IMR-90 (cell line): Measurements from ENCODE around the gene TPGS2. TPM values are rescaled to one million over a fixed set of nuclear protein-coding genes. Genes with fewer than 3 reads are reported as not detected.

ENCODE experiments used
- ATAC-seq: fragments of 200-7000 bp; cut with Tn5 transposase; 2 replicates; pipeline ENCODE4 v1.9.1; 2020; ENCODE audit warnings: low read depth, mild to moderate bottlenecking, moderate library complexity
- BruUV-seq: library from RNA; stranded (reverse); fragments of 400-500 nt; replicated peaks from 2 replicates; lab custom pipeline; 2021; lab: Mats Ljungman, UMichigan
- CTCF ChIA-PET: fragments of 300-600 bp; formaldehyde crosslinking; extraction: SDS; loops from one replicate; lab custom pipeline; 2021; ENCODE audit warnings: antibody characterized with exemption; lab: Yijun Ruan, JAX
- POLR2A ChIA-PET: fragments of 300-600 bp; sonication (Branson Sonifier 250); formaldehyde crosslinking; loops from one replicate; lab custom pipeline; 2022; ENCODE audit warnings: antibody characterized with exemption; ENCODE audit not compliant: unreplicated experiment; lab: Charles Lee
- DNase-seq: peaks from one replicate; pipeline ENCODE4 v3.0.0; 2013
- H2AFZ ChIP-seq: replicated peaks from 2 replicates; pipeline ENCODE3; 2013; ENCODE audit warnings: low read length, mild to moderate bottlenecking; ENCODE audit not compliant: poor library complexity
- H2AK5ac ChIP-seq: 2 replicates; pipeline ENCODE4 v1.6.1; 2013; ENCODE audit warnings: low read depth, low read length, inconsistent platforms
- H2AK9ac ChIP-seq: replicated peaks from 2 replicates; pipeline ENCODE3; 2013; ENCODE audit warnings: mild to moderate bottlenecking, low read depth, low read length, moderate library complexity; ENCODE audit not compliant: poor library complexity
- H2BK120ac ChIP-seq: 2 replicates; pipeline ENCODE4 v1.6.1; 2013; ENCODE audit warnings: low read depth, low read length, inconsistent platforms
- H2BK15ac ChIP-seq: 3 replicates; pipeline ENCODE4 v1.6.1; 2013; ENCODE audit warnings: low read depth, low read length, inconsistent platforms
- H2BK20ac ChIP-seq: 2 replicates; pipeline ENCODE4 v1.6.1; 2013; ENCODE audit warnings: low read depth, mild to moderate bottlenecking, inconsistent platforms, low read length, moderate library complexity
- H2BK5ac ChIP-seq: 2 replicates; pipeline ENCODE4 v1.6.1; 2013; ENCODE audit warnings: mild to moderate bottlenecking, low read depth, low read length, inconsistent platforms; ENCODE audit not compliant: poor library complexity, severe bottlenecking
- H3K14ac ChIP-seq: replicated peaks from 2 replicates; pipeline ENCODE4 v1.6.1; 2013; ENCODE audit warnings: low read depth, low read length, inconsistent platforms
- H3K18ac ChIP-seq: 2 replicates; pipeline ENCODE4 v1.6.1; 2013; ENCODE audit warnings: low read depth, low read length, control low read depth
- H3K23ac ChIP-seq: 2 replicates; pipeline ENCODE4 v1.6.1; 2013; ENCODE audit warnings: low read depth, low read length, inconsistent platforms
- H3K27ac ChIP-seq: 2 replicates; pipeline ENCODE4 v1.5.1; 2013; ENCODE audit warnings: mild to moderate bottlenecking, control low read depth, low read length; ENCODE audit not compliant: insufficient read depth
- H3K27me3 ChIP-seq: 2 replicates; pipeline ENCODE4 v1.6.1; 2013; ENCODE audit warnings: low read length; ENCODE audit not compliant: control insufficient read depth, insufficient read depth
- H3K36me3 ChIP-seq: 2 replicates; pipeline ENCODE4 v1.6.1; 2013; ENCODE audit warnings: low read length, mixed read lengths; ENCODE audit not compliant: control insufficient read depth, insufficient read depth
- H3K4ac ChIP-seq: 2 replicates; pipeline ENCODE4 v1.6.1; 2013; ENCODE audit warnings: low read depth, low read length, inconsistent platforms
- H3K4me1 ChIP-seq: 2 replicates; pipeline ENCODE4 v1.6.1; 2013; ENCODE audit warnings: low read length, mixed read lengths; ENCODE audit not compliant: control insufficient read depth, insufficient read depth
- H3K4me2 ChIP-seq: 2 replicates; pipeline ENCODE4 v1.6.1; 2013; ENCODE audit warnings: low read depth, mild to moderate bottlenecking, control low read depth, low read length, moderate library complexity
- H3K4me3 ChIP-seq: 2 replicates; pipeline ENCODE4 v1.5.1; 2013; ENCODE audit warnings: low read depth, mild to moderate bottlenecking, control low read depth, low read length, moderate library complexity; ENCODE audit not compliant: insufficient read depth
- H3K56ac ChIP-seq: 2 replicates; pipeline ENCODE4 v1.6.1; 2013; ENCODE audit warnings: low read length, inconsistent platforms; ENCODE audit not compliant: insufficient read depth; ENCODE audit errors: extremely low read depth
- H3K79me1 ChIP-seq, 2 experiments: 2 replicates each; pipeline ENCODE4 v1.6.1; 2013; ENCODE audit warnings: low read length in 2 of 2, inconsistent platforms in 1 of 2, low read depth in 1 of 2
- H3K9ac ChIP-seq: 2 replicates; pipeline ENCODE4 v1.6.1; 2013; ENCODE audit warnings: low read depth, low read length, control low read depth
- H3K9me1 ChIP-seq: 2 replicates; pipeline ENCODE4 v1.6.1; 2013; ENCODE audit warnings: low read length, inconsistent platforms; ENCODE audit not compliant: insufficient read depth
- H3K9me3 ChIP-seq: 2 replicates; pipeline ENCODE4 v1.6.1; 2013; ENCODE audit warnings: low read length; ENCODE audit not compliant: control insufficient read depth, insufficient read depth
- H4K20me1 ChIP-seq: 2 replicates; pipeline ENCODE4 v1.6.1; 2013; ENCODE audit warnings: low read length, inconsistent platforms; ENCODE audit not compliant: insufficient read depth
- H4K5ac ChIP-seq: 2 replicates; pipeline ENCODE4 v1.6.1; 2013; ENCODE audit warnings: mild to moderate bottlenecking, low read depth, low read length, control low read depth
- H4K8ac ChIP-seq, 2 experiments: 2 replicates each; pipeline ENCODE4 v1.6.1; 2013; ENCODE audit warnings: low read depth in 2 of 2, low read length in 2 of 2, control low read depth in 1 of 2, inconsistent platforms in 1 of 2
- H4K91ac ChIP-seq: 2 replicates; pipeline ENCODE4 v1.6.1; 2013; ENCODE audit warnings: low read depth, low read length, inconsistent platforms; ENCODE audit not compliant: insufficient read depth
- BHLHE40 ChIP-seq: fragments of 150-350 bp; IDR thresholded peaks from 2 replicates; pipeline ENCODE4 v1.6.1; 2016; ENCODE audit warnings: mild to moderate bottlenecking, low read depth, low read length
- CHD1 ChIP-seq: IDR thresholded peaks from 2 replicates; pipeline ENCODE4 v1.6.1; 2012; ENCODE audit warnings: low read depth, low read length, improper control_type of control experiment
- MAFK ChIP-seq: IDR thresholded peaks from 2 replicates; pipeline ENCODE4 v1.6.1; 2012; ENCODE audit warnings: low read depth, low read length, improper control_type of control experiment
- MXI1 ChIP-seq: IDR thresholded peaks from 2 replicates; pipeline ENCODE4 v1.6.1; 2012; ENCODE audit warnings: low read depth, mild to moderate bottlenecking, low read length, moderate library complexity, borderline replicate concordance
- NFE2L2 ChIP-seq: fragments of 150-350 bp; IDR thresholded peaks from 2 replicates; pipeline ENCODE4 v1.6.1; 2016; ENCODE audit warnings: low read depth, mild to moderate bottlenecking, low read length
- POLR2A ChIP-seq: IDR thresholded peaks from 2 replicates; pipeline ENCODE4 v1.6.1; 2012; ENCODE audit warnings: mild to moderate bottlenecking, low read depth, low read length
- RAD21 ChIP-seq: IDR thresholded peaks from 2 replicates; pipeline ENCODE4 v1.6.1; 2012; ENCODE audit warnings: low read length, improper control_type of control experiment
- RFX5 ChIP-seq: IDR thresholded peaks from 2 replicates; pipeline ENCODE4 v1.8.0; 2012; ENCODE audit warnings: low read depth, mild to moderate bottlenecking, low read length, moderate library complexity
- WGBS, 2 experiments: methylation state at CpG; one replicate each; pipeline versions ENCODE4 v1.1.5 to v1.1.7; 2013; ENCODE audit warnings: missing lambda C conversion rate in 2 of 2; ENCODE audit not compliant: insufficient read length in 1 of 2; ENCODE audit errors: extremely low coverage in 2 of 2; 5-methylcytosine and 5-hydroxymethylcytosine counted together
- dilution Hi-C: fragments of 300-500 bp; cut with HindIII; formaldehyde crosslinking; loops from one replicate; pipeline ENCODE4 v1.14.3; 2018; ENCODE audit warnings: low sequenced_read_pairs; ENCODE audit not compliant: unreplicated experiment
- in situ Hi-C: fragments of 300-500 bp; cut with MboI; formaldehyde crosslinking; loops from 3 replicates; pipeline ENCODE4 v1.14.3; 2019; ENCODE audit warnings: low sequenced_read_pairs, inconsistent platforms, mixed read lengths
- intact Hi-C: fragments of 100-400 bp; cut with micrococcal nuclease; formaldehyde crosslinking; loops from 2 replicates; pipeline ENCODE4 v1.10.0; 2022
- polyA plus RNA-seq, 3 experiments: library from polyadenylated mRNA; depleted of rRNA; stranded (reverse); fragments of >200 nt; gene quantifications; 2 replicates each; pipeline ENCODE4 v1.2.3, GENCODE V29; 2012; ENCODE audit warnings: low replicate concordance in 1 of 3
- total RNA-seq: library from RNA; depleted of rRNA; stranded (reverse); fragments of >200 nt; gene quantifications from 2 replicates; pipeline ENCODE4 v1.2.3, GENCODE V29; 2012
- TF ChIP-seq, protein P1 (sequence below): fragments of 150-350 bp; IDR thresholded peaks from 2 replicates; pipeline ENCODE4 v1.6.1; 2016; ENCODE audit warnings: low read depth, mild to moderate bottlenecking, low read length, moderate library complexity, borderline replicate concordance
- TF ChIP-seq, protein P2 (sequence below): fragments of 150-350 bp; IDR thresholded peaks from 2 replicates; pipeline ENCODE4 v1.6.1; 2017; ENCODE audit warnings: mild to moderate bottlenecking, antibody characterized with exemption, low read length, low read depth

The TPGS2 gene
- total and polyA plus RNA-seq, 2 of the 4 experiments (the other 2 are of a cell fraction), result 201 to 294 TPM

DNA sequence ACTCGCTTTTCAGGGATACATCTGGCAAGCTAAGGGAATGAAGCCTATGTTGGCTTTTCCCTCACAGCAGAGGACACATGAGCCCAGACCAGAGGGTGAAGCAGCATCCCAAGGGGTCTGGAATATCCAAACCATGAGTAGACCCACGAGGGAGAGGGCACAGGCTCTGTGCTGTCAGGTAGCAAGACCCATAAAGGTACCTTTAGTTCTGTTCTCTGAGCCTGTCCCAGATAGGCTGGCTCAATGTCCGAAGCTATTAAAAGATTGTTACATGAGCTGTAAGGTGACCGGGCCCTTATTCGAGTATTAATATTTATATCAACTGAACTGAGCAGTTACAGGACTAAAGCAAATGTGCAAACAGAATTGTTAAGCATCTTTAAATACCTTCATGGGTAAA lies 52.2 kb downstream of the TPGS2 start:
- in situ Hi-C loops (no loop called here), intact Hi-C loops (no loop called here), dilution Hi-C loops (no loop called here)
- H2BK5ac ChIP-seq, result no peak overlapping the region
- H3K9me3 ChIP-seq, result no peaks in the 10 kb centered on the region
- H4K20me1 ChIP-seq, result peaks cover 3% of the 10 kb centered on the region; the same call in 1 of the 2 replicates
- ChIA-PET POLR2A (no interaction called here), CTCF (no interaction called here)
- no peaks in the 10 kb centered on the region for H3K27me3 ChIP-seq
- H4K91ac ChIP-seq, result no peak overlapping the region
- H2AK9ac ChIP-seq, result no peak overlapping the region
- no peak overlapping the region for H3K14ac ChIP-seq
- whole genome bisulfite sequencing, 2 experiments, result 60% methylated on average over 1 of the region's 5 CpGs; no CpG with 5 or more reads in 1 of the 2 experiments
- H4K5ac ChIP-seq, result no peak overlapping the region
- H3K27ac ChIP-seq, result no peak overlapping the region
- H3K4ac ChIP-seq, result no peak overlapping the region
- no peak overlapping the region for H2BK15ac ChIP-seq
- no TSS peak for BruUV-seq
- H3K4me2 ChIP-seq, result no peak overlapping the region
- H3K56ac ChIP-seq, result no peak overlapping the region
- H2AFZ ChIP-seq, result no peak overlapping the region
- H3K36me3 ChIP-seq, result peaks cover 2% of the 10 kb centered on the region; the same call in 1 of the 2 replicates
- H2AK5ac ChIP-seq, result no peak overlapping the region
- no peak overlapping the region for H2BK120ac ChIP-seq
- DNase-seq (no peak), ATAC-seq (no peak)
- no peak overlapping the region for H4K8ac ChIP-seq
- no peak overlapping the region for H3K23ac ChIP-seq
- H3K9me1 ChIP-seq, result peaks cover 23% of the 10 kb centered on the region
- no peak overlapping the region for H3K9ac ChIP-seq
- no peak overlapping the region for H2BK20ac ChIP-seq
- H3K4me3 ChIP-seq, result no peak overlapping the region
- TF ChIP-seq, protein P1, sequence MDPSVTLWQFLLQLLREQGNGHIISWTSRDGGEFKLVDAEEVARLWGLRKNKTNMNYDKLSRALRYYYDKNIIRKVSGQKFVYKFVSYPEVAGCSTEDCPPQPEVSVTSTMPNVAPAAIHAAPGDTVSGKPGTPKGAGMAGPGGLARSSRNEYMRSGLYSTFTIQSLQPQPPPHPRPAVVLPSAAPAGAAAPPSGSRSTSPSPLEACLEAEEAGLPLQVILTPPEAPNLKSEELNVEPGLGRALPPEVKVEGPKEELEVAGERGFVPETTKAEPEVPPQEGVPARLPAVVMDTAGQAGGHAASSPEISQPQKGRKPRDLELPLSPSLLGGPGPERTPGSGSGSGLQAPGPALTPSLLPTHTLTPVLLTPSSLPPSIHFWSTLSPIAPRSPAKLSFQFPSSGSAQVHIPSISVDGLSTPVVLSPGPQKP, result no peak
- TF ChIP-seq MAFK (no peak), POLR2A (no peak), MXI1 (no peak), RFX5 (no peak), RAD21 (no peak), NFE2L2 (no peak), BHLHE40 (no peak), CHD1 (no peak)
- TF ChIP-seq, protein P2, sequence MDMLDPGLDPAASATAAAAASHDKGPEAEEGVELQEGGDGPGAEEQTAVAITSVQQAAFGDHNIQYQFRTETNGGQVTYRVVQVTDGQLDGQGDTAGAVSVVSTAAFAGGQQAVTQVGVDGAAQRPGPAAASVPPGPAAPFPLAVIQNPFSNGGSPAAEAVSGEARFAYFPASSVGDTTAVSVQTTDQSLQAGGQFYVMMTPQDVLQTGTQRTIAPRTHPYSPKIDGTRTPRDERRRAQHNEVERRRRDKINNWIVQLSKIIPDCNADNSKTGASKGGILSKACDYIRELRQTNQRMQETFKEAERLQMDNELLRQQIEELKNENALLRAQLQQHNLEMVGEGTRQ, result no peak
- H3K79me1 ChIP-seq, result no peaks in the 10 kb centered on the region
- peaks cover 14% of the 10 kb centered on the region for H3K4me1 ChIP-seq
- no peak overlapping the region for H3K18ac ChIP-seq
